ENCODE results near the gene SCAMP5.

The SCAMP5 gene

DNA sequence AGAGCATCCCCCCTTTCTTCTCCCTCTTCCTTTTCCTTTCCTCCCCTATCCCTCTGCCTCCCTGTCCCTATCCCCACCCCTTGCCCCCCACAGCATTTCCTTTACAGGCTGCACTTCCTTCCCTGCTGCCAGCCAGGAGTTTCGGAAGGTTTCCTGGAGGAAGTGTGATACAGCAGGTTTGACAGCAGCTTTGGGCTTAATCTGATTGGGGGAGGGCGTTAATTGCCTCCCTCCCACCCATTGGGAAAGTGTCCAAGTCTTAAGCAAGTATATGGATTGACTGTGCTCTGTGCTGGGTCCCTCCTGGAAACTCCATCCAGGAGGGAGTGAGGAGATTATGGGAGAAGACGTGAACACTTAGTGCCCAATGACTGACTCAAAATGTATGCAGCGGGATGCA is 1.8 kb downstream of the SCAMP5 start:
- TF ChIP-seq, protein P1, sequence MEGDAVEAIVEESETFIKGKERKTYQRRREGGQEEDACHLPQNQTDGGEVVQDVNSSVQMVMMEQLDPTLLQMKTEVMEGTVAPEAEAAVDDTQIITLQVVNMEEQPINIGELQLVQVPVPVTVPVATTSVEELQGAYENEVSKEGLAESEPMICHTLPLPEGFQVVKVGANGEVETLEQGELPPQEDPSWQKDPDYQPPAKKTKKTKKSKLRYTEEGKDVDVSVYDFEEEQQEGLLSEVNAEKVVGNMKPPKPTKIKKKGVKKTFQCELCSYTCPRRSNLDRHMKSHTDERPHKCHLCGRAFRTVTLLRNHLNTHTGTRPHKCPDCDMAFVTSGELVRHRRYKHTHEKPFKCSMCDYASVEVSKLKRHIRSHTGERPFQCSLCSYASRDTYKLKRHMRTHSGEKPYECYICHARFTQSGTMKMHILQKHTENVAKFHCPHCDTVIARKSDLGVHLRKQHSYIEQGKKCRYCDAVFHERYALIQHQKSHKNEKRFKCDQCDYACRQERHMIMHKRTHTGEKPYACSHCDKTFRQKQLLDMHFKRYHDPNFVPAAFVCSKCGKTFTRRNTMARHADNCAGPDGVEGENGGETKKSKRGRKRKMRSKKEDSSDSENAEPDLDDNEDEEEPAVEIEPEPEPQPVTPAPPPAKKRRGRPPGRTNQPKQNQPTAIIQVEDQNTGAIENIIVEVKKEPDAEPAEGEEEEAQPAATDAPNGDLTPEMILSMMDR (IDR thresholded peaks at IDR 0.05; ENCODE audit: low read length, missing control alignments): no peak
- no peak for DNase-seq (ENCODE audit: low read depth)
- H3K4me3 ChIP-seq (replicated peaks; ENCODE audit: low read depth, low read length): no peak overlapping the region

- TF ChIP-seq, protein P1 (IDR thresholded peaks at IDR 0.05; ENCODE audit: low read length, missing control alignments): no peak
- no peak overlapping the region for H3K4me3 ChIP-seq (replicated peaks; ENCODE audit: low read depth, low read length)
- DNase-seq (ENCODE audit: low read depth): no peak
These were observed 2.2 kb downstream of the SCAMP5 start for GRCh38 chr15:74997543-74997942.

GRCh38 chr15:75001310-75001709 is 5.9 kb downstream of the SCAMP5 start:
- H3K4me3 ChIP-seq (replicated peaks; ENCODE audit: low read depth, low read length): no peak overlapping the region
- TF ChIP-seq, protein P1 (IDR thresholded peaks at IDR 0.05; ENCODE audit: low read length, missing control alignments): no peak
- no peak for DNase-seq (ENCODE audit: low read depth)

DNA sequence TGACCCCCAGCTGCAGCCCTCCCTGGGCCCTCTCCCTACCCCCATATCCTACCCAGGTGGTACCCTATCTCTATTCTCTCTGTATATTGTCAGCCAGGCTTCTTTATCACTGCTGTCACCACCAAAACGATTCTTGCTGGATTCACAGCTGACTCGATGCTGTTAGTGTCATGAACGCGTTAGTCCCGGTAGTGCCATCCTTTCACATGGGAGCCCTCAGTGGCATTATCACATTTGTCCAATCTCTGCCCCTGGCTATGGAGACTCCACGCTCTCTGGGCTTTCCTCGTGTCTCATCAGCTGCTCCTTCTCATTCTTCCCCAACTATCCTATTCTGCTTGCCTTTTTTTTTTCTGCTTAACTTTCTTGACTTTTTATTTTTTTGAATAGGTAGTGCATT is 7.0 kb downstream of the SCAMP5 start:
- H3K4me3 ChIP-seq (replicated peaks; ENCODE audit: low read depth, low read length): no peak overlapping the region
- TF ChIP-seq, protein P1 (IDR thresholded peaks at IDR 0.05; ENCODE audit: low read length, missing control alignments): no peak
- DNase-seq (ENCODE audit: low read depth): no peak

- H3K4me3 ChIP-seq (replicated peaks; ENCODE audit: low read depth, low read length): no peak overlapping the region
- DNase-seq (ENCODE audit: low read depth): no peak
- TF ChIP-seq, protein P1 (IDR thresholded peaks at IDR 0.05; ENCODE audit: low read length, missing control alignments): no peak
These were observed 11.9 kb downstream of the SCAMP5 start for GRCh38 chr15:75007216-75007615.

- no peak for DNase-seq (ENCODE audit: low read depth)
- TF ChIP-seq, protein P1 (IDR thresholded peaks at IDR 0.05; ENCODE audit: low read length, missing control alignments): no peak
- H3K4me3 ChIP-seq (replicated peaks; ENCODE audit: low read depth, low read length): no peak overlapping the region
These were observed 12.9 kb downstream of the SCAMP5 start for GRCh38 chr15:75008221-75008625.

DNA sequence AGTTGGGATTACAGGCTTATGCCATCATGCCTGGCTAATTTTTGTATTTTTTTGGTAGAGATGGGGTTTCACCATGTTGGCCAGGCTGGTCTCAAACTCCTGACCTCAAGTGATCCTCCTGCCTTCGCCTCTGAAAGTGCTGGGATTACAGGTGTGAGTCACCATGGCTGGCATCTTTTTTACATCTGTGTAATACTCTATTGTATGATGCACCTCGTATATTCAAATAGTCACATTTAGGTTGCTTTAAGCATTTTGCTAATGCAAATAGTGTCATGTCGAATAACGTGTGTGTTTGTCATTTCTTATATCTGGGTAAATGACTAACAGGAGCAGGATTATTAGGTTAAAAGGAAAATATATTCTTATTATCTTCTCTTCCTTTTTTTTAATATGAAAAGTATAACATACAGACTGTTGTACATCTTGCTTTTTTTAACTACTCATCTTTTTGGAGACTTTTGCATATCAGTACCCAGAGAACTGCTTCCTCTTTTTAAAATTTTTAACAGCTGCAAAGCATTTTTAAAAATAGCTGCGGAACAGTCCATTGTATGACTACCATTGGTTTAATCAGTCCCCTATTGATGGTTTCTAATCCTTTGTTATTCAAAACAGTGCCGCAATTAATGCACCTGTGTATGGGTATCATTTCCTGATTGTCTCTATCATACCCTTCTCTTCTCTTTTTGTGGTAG is 13.4 kb downstream of the SCAMP5 start:
- DNase-seq (ENCODE audit: low read depth): no peak
- TF ChIP-seq, protein P1 (IDR thresholded peaks at IDR 0.05; ENCODE audit: low read length, missing control alignments): no peak
- no peak overlapping the region for H3K4me3 ChIP-seq (replicated peaks; ENCODE audit: low read depth, low read length)

Data from fibroblast of pulmonary artery (primary cell).